AG20443 (cell line): ENCODE measurements around the gene CIAPIN1.

Experiments used
- DNase-seq: peaks from one replicate; pipeline ENCODE4 v3.0.0; 2012; ENCODE audit warnings: low spot score, mixed read lengths

Gene CIAPIN1

GRCh38 chr16:57382535-57383275 is 64.5 kb downstream of the CIAPIN1 start:
- no peak for DNase-seq

DNA sequence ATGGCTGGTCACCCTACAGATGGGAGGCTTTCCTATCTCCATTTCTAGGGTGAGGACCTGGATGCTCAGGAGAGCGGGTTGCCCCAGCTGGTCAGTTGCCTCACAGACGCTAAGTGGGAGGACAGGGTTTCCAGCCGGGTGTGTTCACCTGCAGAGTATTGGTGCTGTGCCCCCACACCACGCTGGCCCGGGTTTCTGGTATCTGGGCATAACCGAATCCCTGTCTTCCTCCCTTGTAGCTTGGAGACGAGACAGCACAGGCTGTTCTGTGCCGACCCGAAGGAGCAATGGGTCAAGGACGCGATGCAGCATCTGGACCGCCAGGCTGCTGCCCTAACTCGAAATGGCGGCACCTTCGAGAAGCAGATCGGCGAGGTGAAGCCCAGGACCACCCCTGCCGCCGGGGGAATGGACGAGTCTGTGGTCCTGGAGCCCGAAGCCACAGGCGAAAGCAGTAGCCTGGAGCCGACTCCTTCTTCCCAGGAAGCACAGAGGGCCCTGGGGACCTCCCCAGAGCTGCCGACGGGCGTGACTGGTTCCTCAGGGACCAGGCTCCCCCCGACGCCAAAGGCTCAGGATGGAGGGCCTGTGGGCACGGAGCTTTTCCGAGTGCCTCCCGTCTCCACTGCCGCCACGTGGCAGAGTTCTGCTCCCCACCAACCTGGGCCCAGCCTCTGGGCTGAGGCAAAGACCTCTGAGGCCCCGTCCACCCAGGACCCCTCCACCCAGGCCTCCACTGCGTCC is 65.2 kb downstream of the CIAPIN1 start:
- no peak for DNase-seq

- no peak for DNase-seq
These were observed 66.3 kb downstream of the CIAPIN1 start for GRCh38 chr16:57380671-57381462.

DNA sequence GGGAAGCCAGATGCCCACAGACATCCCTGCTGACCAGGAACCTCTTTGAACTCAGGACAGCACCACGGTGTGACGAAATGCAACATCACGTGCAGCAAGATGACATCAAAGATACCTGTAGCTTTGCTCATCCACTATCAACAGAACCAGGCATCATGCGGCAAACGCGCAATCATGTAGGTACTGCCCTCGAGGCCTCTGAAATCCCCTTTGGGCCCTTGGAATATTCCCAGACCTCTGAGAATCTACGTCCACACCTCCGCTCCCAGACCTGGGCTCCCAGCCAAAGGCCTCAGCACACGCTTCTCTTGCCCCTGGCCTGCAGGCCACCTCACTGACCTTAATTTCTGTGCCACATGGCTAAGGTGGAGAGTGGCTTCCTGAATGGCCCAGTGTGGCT is 67.6 kb downstream of the CIAPIN1 start:
- no peak for DNase-seq
